NCI-H1092 treated with DMSO at 0.1 percent for 48 hours (cell line): ENCODE measurements around the gene TBC1D8.

Source experiments
- DNase-seq: peaks from one replicate; lab custom pipeline; 2025; lab: John Stamatoyannopoulos, UW

Gene TBC1D8

GRCh38 chr2:101111917-101112771, 39.0 kb downstream of the TBC1D8 start:
- DNase-seq, result no peak

GRCh38 chr2:101111262-101111838, 39.8 kb downstream of the TBC1D8 start:
- DNase-seq, result no peak

GRCh38 chr2:101109451-101110118, 41.6 kb downstream of the TBC1D8 start:
- peak; percentile 11 for DNase-seq

GRCh38 chr2:101108357-101108756, 42.8 kb downstream of the TBC1D8 start:
- no peak for DNase-seq

GRCh38 chr2:101107241-101107640, 43.9 kb downstream of the TBC1D8 start:
- DNase-seq, result no peak

- DNase-seq, result no peak
Measured at GRCh38 chr2:101106453-101107181, 44.6 kb downstream of the TBC1D8 start.

GRCh38 chr2:101105654-101106053, 45.5 kb downstream of the TBC1D8 start:
- no peak for DNase-seq

GRCh38 chr2:101097638-101098037, 53.5 kb downstream of the TBC1D8 start:
- DNase-seq, result no peak

GRCh38 chr2:101096619-101097142, 54.5 kb downstream of the TBC1D8 start:
- DNase-seq, result no peak

- DNase-seq, result no peak
Measured at GRCh38 chr2:101094351-101094750, 56.8 kb downstream of the TBC1D8 start.

GRCh38 chr2:101089942-101090799, 61.0 kb downstream of the TBC1D8 start:
- no peak for DNase-seq

GRCh38 chr2:101089419-101089818, 61.8 kb downstream of the TBC1D8 start:
- DNase-seq, result no peak

- no peak for DNase-seq
Measured at GRCh38 chr2:101087638-101088037, 63.5 kb downstream of the TBC1D8 start.

GRCh38 chr2:101083613-101084012, 67.6 kb downstream of the TBC1D8 start:
- no peak for DNase-seq

GRCh38 chr2:101082998-101083397, 68.2 kb downstream of the TBC1D8 start:
- DNase-seq, result no peak

- no peak for DNase-seq
Measured at GRCh38 chr2:101081375-101081907, 69.7 kb downstream of the TBC1D8 start.

- DNase-seq, result no peak
Measured at GRCh38 chr2:101080211-101081068, 70.7 kb downstream of the TBC1D8 start.

- DNase-seq, result no peak
Measured at GRCh38 chr2:101076581-101076980, 74.6 kb downstream of the TBC1D8 start.

GRCh38 chr2:101064868-101065549, 86.2 kb downstream of the TBC1D8 start:
- peak; percentile 8 for DNase-seq
